GM18499 (cell line): ENCODE measurements around the gene WNK3.

ENCODE experiments used
- ATAC-seq: cut with Tn5 transposase; IDR thresholded peaks from one replicate; pipeline ENCODE4 v1.9.1; 2021; ENCODE audit warnings: moderate number of reproducible peaks; ENCODE audit not compliant: insufficient read depth, unreplicated experiment

Gene WNK3

DNA sequence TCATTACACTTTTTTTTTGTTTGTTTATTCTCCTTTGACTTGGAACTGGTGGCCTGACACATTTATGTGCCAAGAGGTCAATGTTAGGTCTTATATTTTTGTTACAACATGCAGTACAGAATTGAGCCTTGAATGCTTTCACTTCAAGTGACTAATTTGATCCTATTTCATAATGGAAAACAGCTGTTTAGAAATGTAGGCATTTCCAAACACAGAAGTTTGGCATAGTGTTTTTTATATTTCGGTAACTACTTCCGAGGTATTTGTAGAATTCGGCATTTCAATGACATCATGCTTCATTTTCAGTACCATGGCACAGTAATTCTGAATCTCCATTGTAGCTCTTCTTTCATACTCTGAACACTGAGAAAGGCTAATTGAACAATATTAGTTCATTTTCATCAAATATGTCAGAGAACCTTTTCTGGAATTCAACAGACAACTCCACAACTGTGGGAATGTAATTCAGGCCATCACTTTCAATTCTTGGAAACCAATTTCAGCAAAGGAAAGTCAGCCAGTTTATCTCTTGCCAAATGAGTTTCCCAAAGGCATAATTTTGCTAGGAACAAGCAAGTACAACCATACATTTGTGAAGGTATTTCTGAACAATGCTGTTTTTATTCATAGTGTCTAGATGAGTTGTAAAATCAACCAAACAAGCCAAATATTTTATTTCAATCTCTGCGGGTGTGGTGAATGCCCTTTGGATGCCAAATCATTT lies 186.2 kb downstream of the WNK3 start:
- ATAC-seq = no peak

DNA sequence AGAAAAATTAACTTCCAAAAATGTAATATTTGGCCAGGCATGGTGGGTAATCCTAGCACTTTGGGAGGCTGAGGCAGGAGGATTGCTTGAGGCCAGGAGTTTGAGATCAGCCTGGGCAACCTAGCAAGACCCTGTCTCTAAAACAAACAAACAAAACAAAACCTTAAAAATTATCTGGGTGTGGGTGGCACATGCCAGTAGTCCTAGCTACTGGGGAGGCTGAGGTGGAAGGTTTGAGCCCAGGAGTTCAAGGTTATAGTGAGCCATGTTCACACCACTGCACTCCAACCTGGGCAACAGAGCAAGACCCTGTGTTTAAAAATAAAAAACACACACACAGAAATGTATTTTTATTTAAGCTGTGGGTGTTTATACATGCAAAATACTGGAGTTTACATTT lies 186.8 kb downstream of the WNK3 start:
- no peak for ATAC-seq

DNA sequence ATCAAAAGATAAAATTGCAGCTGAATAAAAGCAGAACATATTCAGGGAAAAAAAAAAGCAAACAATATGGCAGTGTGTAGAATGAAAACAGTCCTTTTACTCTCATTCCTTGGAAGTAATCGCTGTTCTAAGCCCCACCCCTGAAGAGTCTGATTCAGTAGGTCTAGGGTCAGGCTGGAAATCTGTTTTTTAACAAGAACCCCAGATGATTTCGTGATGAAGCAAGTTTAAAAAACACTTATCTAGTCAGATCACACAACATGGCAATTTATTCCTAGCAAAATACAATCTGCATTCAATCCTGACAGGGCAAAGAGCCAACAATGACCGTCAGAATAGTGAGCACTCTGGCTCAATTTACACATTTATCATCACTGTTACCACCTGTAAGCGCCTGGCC lies 190.9 kb downstream of the WNK3 start:
- no peak for ATAC-seq

DNA sequence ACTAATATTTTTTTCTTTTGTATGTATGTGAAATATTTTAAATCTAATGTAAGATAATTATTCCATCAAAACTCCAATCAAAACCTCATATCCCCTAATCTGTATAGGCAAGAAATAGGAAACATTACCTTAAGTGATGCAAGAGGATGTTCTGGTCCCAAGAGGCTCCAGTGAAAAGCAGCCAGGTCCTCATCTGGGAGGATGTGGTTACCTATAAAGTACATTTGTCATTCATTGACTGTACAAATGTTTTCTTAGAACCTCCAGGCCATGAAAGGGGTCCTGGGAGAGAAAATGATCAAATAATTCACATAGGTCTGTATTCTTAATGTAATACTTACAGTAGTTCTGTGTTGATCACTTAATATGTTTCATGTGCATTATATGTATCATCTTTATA lies 200.3 kb downstream of the WNK3 start:
- no peak for ATAC-seq
